Immature natural killer cell (primary cell): Measurements from ENCODE around the gene PTPRN. TPM values are rescaled to one million over a fixed set of nuclear protein-coding genes. Genes with fewer than 3 reads are reported as not detected.
A peak's percentile ranks its signal among the peaks of the same experiment; 100 is the strongest.

Source experiments
- DNase-seq, 3 donors: peaks; one replicate each; pipeline ENCODE4 v3.0.0; 2022; ENCODE audit warnings: mixed read lengths in 1 of 3
- H3K27ac Mint-ChIP-seq, 6 donors: one replicate each; pipeline ENCODE4 v1.8.0; 2020; ENCODE audit warnings: mixed read lengths in 6 of 6, mild to moderate bottlenecking in 5 of 6, inconsistent platforms in 4 of 6, moderate library complexity in 3 of 6
- H3K27me3 Mint-ChIP-seq, 3 donors: one replicate each; pipeline ENCODE4 v1.8.0; 2020 to 2021; ENCODE audit warnings: low read depth in 3 of 3, mild to moderate bottlenecking in 3 of 3, mixed read lengths in 3 of 3, moderate library complexity in 3 of 3, inconsistent platforms in 1 of 3
- H3K36me3 Mint-ChIP-seq, 3 donors: one replicate each; pipeline ENCODE4 v1.8.0; 2020; ENCODE audit warnings: mixed read lengths in 3 of 3, inconsistent platforms in 2 of 3, mild to moderate bottlenecking in 2 of 3
- H3K4me1 Mint-ChIP-seq, 2 donors: one replicate each; pipeline ENCODE4 v1.8.0; 2020; ENCODE audit warnings: inconsistent platforms in 2 of 2, mild to moderate bottlenecking in 2 of 2, mixed read lengths in 2 of 2, moderate library complexity in 1 of 2
- H3K4me3 Mint-ChIP-seq, 5 donors: one replicate each; pipeline ENCODE4 v1.8.0; 2020; ENCODE audit warnings: mild to moderate bottlenecking in 5 of 5, mixed read lengths in 5 of 5, inconsistent platforms in 3 of 5, moderate library complexity in 3 of 5
- H3K9me3 Mint-ChIP-seq, 6 donors: one replicate each; pipeline ENCODE4 v1.8.0; 2020; ENCODE audit warnings: mild to moderate bottlenecking in 6 of 6, mixed read lengths in 6 of 6, inconsistent platforms in 4 of 6, moderate library complexity in 3 of 6
- polyA plus RNA-seq, 3 donors: library from polyadenylated mRNA; unstranded; fragments of 300-500 nt; fragmentation: Illumina TruSeq; gene quantifications; one replicate each; pipeline ENCODE4 v1.2.3, GENCODE V29; 2021

Gene PTPRN
- polyA plus RNA-seq, 3 donors from 2014 or later, result 0.41 TPM; not detected in 2

GRCh38 chr2:219246559-219246958, 62.6 kb downstream of the PTPRN start:
- Mint-ChIP-seq H3K27me3 (peaks cover 12 to 31% (median 26%) of the 10 kb centered on the region in 3 donors), H3K4me1 (peaks cover 76 to 79% of the 10 kb centered on the region in 2 donors), H3K36me3 (peaks cover 0 to 24% (median 12%) of the 10 kb centered on the region in 3 donors), H3K9me3 (no peaks in the 10 kb centered on the region), H3K4me3 (peak overlapping the region; percentile 57 to 93 (median 90)), H3K27ac (peak overlapping the region; percentile 93 to 98 (median 96))
- DNase-seq, result no peak

GRCh38 chr2:219245899-219246230, 63.3 kb downstream of the PTPRN start:
- no peak for DNase-seq
- H3K36me3 Mint-ChIP-seq, result peaks cover 0 to 20% (median 12%) of the 10 kb centered on the region in 3 donors
- no peaks in the 10 kb centered on the region for H3K9me3 Mint-ChIP-seq
- H3K27ac Mint-ChIP-seq, result peak overlapping the region; percentile 93 to 98 (median 98)
- peak overlapping the region; percentile 89 to 93 (median 90) for H3K4me3 Mint-ChIP-seq
- peaks cover 12 to 31% (median 26%) of the 10 kb centered on the region in 3 donors for H3K27me3 Mint-ChIP-seq
- peaks cover 69 to 72% of the 10 kb centered on the region in 2 donors for H3K4me1 Mint-ChIP-seq

- H3K4me1 Mint-ChIP-seq, result peaks cover 63 to 67% of the 10 kb centered on the region in 2 donors
- peak within 1 kb of the TSS; percentile 93 to 98 (median 98) for H3K27ac Mint-ChIP-seq
- peak; percentile 92 to 93 (median 93) for DNase-seq
- H3K4me3 Mint-ChIP-seq, result peak within 1 kb of the TSS; percentile 89 to 93 (median 90)
- no peaks in the 10 kb centered on the region for H3K9me3 Mint-ChIP-seq
- H3K36me3 Mint-ChIP-seq, result peaks cover 0 to 16% (median 12%) of the 10 kb centered on the region in 3 donors
- H3K27me3 Mint-ChIP-seq, result peaks cover 12 to 31% (median 26%) of the 10 kb centered on the region in 3 donors
Observed at GRCh38 chr2:219245148-219245898, 63.9 kb downstream of the PTPRN start, which contains the start of the genes GLB1L and STK16. Gene GLB1L, minus strand, starts transcription at chr2:219245444. Its CDS starts 1,871 bp downstream, at chr2:219243573. Gene STK16, plus strand, starts transcription at chr2:219245479. Its CDS starts 521 bp downstream, at chr2:219246000.

- H3K36me3 Mint-ChIP-seq, result peaks cover 3 to 13% (median 8%) of the 10 kb centered on the region in 3 donors
- no peaks in the 10 kb centered on the region for H3K9me3 Mint-ChIP-seq
- no peak for DNase-seq
- peaks cover 58 to 61% of the 10 kb centered on the region in 2 donors for H3K4me1 Mint-ChIP-seq
- peak overlapping the region; percentile 89 to 93 (median 90) for H3K4me3 Mint-ChIP-seq
- H3K27me3 Mint-ChIP-seq, result peaks cover 12 to 31% (median 26%) of the 10 kb centered on the region in 3 donors
- peak overlapping the region; percentile 93 to 98 (median 98) for H3K27ac Mint-ChIP-seq
Observed at GRCh38 chr2:219244789-219245147, 64.4 kb downstream of the PTPRN start.

- peaks cover 12 to 31% (median 25%) of the 10 kb centered on the region in 3 donors for H3K27me3 Mint-ChIP-seq
- DNase-seq, result no peak
- no peaks in the 10 kb centered on the region for H3K9me3 Mint-ChIP-seq
- H3K4me3 Mint-ChIP-seq, result peak overlapping the region in 4 of 5 donors; percentile 46 to 68 (median 49)
- peaks cover 0 to 7% (median 7%) of the 10 kb centered on the region in 3 donors for H3K36me3 Mint-ChIP-seq
- peak overlapping the region in 5 of 6 donors; percentile 20 to 86 (median 68) for H3K27ac Mint-ChIP-seq
- H3K4me1 Mint-ChIP-seq, result peaks cover 43 to 47% of the 10 kb centered on the region in 2 donors
Observed at GRCh38 chr2:219243291-219243761, 65.9 kb downstream of the PTPRN start.

Other genes with a start within 250 kb of the PTPRN start
- gene IHH, start 248.5 kb downstream of the PTPRN start, polyA plus RNA-seq, result not detected
- 10 to 100 TPM; 19.2 to 33.3 (median 21.9) TPM for gene NHEJ1, start 148.6 kb downstream of the PTPRN start, polyA plus RNA-seq
- under 1 TPM in 1 of 3 donors, not detected in 2; 0.29 TPM for gene SLC23A3, start 139.4 kb downstream of the PTPRN start, polyA plus RNA-seq
- gene CNPPD1, start 132.5 kb downstream of the PTPRN start, polyA plus RNA-seq, result 100 to 1,000 TPM in 1 of 3 donors, 10 to 100 TPM in 2; 68.2 to 135 (median 92.9) TPM
- 10 to 100 TPM; 51.2 to 88.6 (median 58.6) TPM for gene RETREG2, start 131.1 kb downstream of the PTPRN start, polyA plus RNA-seq
- 100 to 1,000 TPM in 2 of 3 donors, 10 to 100 TPM in 1; 95.4 to 128 (median 102) TPM for gene ZFAND2B, start 102.6 kb downstream of the PTPRN start, polyA plus RNA-seq
- 1 to 10 TPM in 2 of 3 donors, under 1 TPM in 1; 0.21 to 3.7 (median 1.2) TPM for gene ABCB6, start 90.4 kb downstream of the PTPRN start, polyA plus RNA-seq
- 10 to 100 TPM in 2 of 3 donors, 1 to 10 TPM in 1; 8.6 to 31.9 (median 14.8) TPM for gene ATG9A, start 79.8 kb downstream of the PTPRN start, polyA plus RNA-seq
- gene ANKZF1, start 79.6 kb downstream of the PTPRN start, polyA plus RNA-seq, result 10 to 100 TPM; 11.5 to 28.6 (median 22.4) TPM
- 1 to 10 TPM in 1 of 3 donors, under 1 TPM in 1, not detected in 1; 0.44 to 1.0 TPM for gene GLB1L, start 64.0 kb downstream of the PTPRN start, polyA plus RNA-seq
- gene STK16, start 63.9 kb downstream of the PTPRN start, polyA plus RNA-seq, result 10 to 100 TPM; 26.8 to 35.3 (median 27.6) TPM
- gene TUBA4B, start 56.2 kb downstream of the PTPRN start, polyA plus RNA-seq, result not detected
- gene TUBA4A, start 55.5 kb downstream of the PTPRN start, polyA plus RNA-seq, result 100 to 1,000 TPM in 2 of 3 donors, 10 to 100 TPM in 1; 88.6 to 137 (median 124) TPM
- gene DNAJB2, start 30.0 kb downstream of the PTPRN start, polyA plus RNA-seq, result 1 to 10 TPM; 2.8 to 3.6 (median 2.9) TPM
- gene RESP18, start 23.3 kb upstream of the PTPRN start, polyA plus RNA-seq, result not detected
- 10 to 100 TPM; 77.4 to 97.9 (median 78.9) TPM for gene DNPEP, start 78.5 kb upstream of the PTPRN start, polyA plus RNA-seq
- not detected for gene DES, start 109.0 kb upstream of the PTPRN start, polyA plus RNA-seq
- not detected for gene SPEG, start 125.4 kb upstream of the PTPRN start, polyA plus RNA-seq
- 10 to 100 TPM; 21.4 to 40.9 (median 37.1) TPM for gene GMPPA, start 189.5 kb upstream of the PTPRN start, polyA plus RNA-seq
- not detected for gene ASIC4, start 205.1 kb upstream of the PTPRN start, polyA plus RNA-seq
- gene CHPF, start 234.4 kb upstream of the PTPRN start, polyA plus RNA-seq, result 10 to 100 TPM in 2 of 3 donors, 1 to 10 TPM in 1; 6.1 to 20.8 (median 18.6) TPM
- gene TMEM198, start 234.6 kb upstream of the PTPRN start, polyA plus RNA-seq, result under 1 TPM in 1 of 3 donors, not detected in 2; 0.44 TPM